Measurements from ENCODE around the gene YY1AP1. TPM values are rescaled to one million over a fixed set of nuclear protein-coding genes. Genes with fewer than 3 reads are reported as not detected.
"Not testable (repeated sequence)": the region's sequence is repeated elsewhere in the genome, so short reads cannot be mapped to it uniquely, and the experiment has no call there.

YY1AP1 gene
- total RNA-seq, 2 donors from 2014 or later: 54.0 to 90.8 TPM

GRCh38 chr1:155669233-155670162, 19.1 kb downstream of the YY1AP1 start:
- H3K36me3 ChIP-seq: peaks cover 97% of the 10 kb centered on the region
- TF ChIP-seq CTCF (IDR thresholded peaks at IDR 0.05): no peak

GRCh38 chr1:155661239-155661638, 27.3 kb downstream of the YY1AP1 start:
- H3K36me3 ChIP-seq: peaks cover 73% of the 10 kb centered on the region

More at GRCh38 chr1:155669233-155670162, 19.1 kb downstream of the YY1AP1 start:
- no peaks in the 10 kb centered on the region for H3K9me3 ChIP-seq
- no peak for DNase-seq (ENCODE audit: low spot score)
- no peak overlapping the region for H3K27ac ChIP-seq
- H3K27me3 ChIP-seq: no peaks in the 10 kb centered on the region
- H3K4me3 ChIP-seq: no peak overlapping the region
- H3K4me1 ChIP-seq: no peaks in the 10 kb centered on the region

GRCh38 chr1:155657463-155657862, 31.1 kb downstream of the YY1AP1 start:
- Histone ChIP-seq H3K36me3 (peaks cover 39% of the 10 kb centered on the region), H3K27me3 (no peaks in the 10 kb centered on the region), H3K4me3 (no peak overlapping the region), H3K4me1 (no peaks in the 10 kb centered on the region), H3K9me3 (no peaks in the 10 kb centered on the region), H3K27ac (no peak overlapping the region)
- DNase-seq (ENCODE audit: low spot score): no peak
- no peak for TF ChIP-seq CTCF (IDR thresholded peaks at IDR 0.05)

More at GRCh38 chr1:155661239-155661638, 27.3 kb downstream of the YY1AP1 start:
- not testable (repeated sequence) for DNase-seq (ENCODE audit: low spot score); H3K27me3 ChIP-seq; H3K27ac ChIP-seq; H3K9me3 ChIP-seq; H3K4me3 ChIP-seq; H3K4me1 ChIP-seq

GRCh38 chr1:155652951-155653350, 35.6 kb downstream of the YY1AP1 start:
- no peaks in the 10 kb centered on the region for H3K36me3 ChIP-seq
- no peak overlapping the region for H3K4me3 ChIP-seq
- no peak overlapping the region for H3K27ac ChIP-seq
- H3K4me1 ChIP-seq: no peaks in the 10 kb centered on the region
- no peak for TF ChIP-seq CTCF (IDR thresholded peaks at IDR 0.05)
- no peak for DNase-seq (ENCODE audit: low spot score)
- H3K27me3 ChIP-seq: no peaks in the 10 kb centered on the region
- H3K9me3 ChIP-seq: no peaks in the 10 kb centered on the region

GRCh38 chr1:155651861-155652661, 36.5 kb downstream of the YY1AP1 start:
- Histone ChIP-seq H3K4me1 (no peaks in the 10 kb centered on the region), H3K4me3 (no peak overlapping the region), H3K27ac (no peak overlapping the region), H3K36me3 (no peaks in the 10 kb centered on the region), H3K9me3 (no peaks in the 10 kb centered on the region), H3K27me3 (no peaks in the 10 kb centered on the region)
- DNase-seq (ENCODE audit: low spot score): no peak
- TF ChIP-seq CTCF (IDR thresholded peaks at IDR 0.05): no peak

GRCh38 chr1:155650231-155650757, 38.3 kb downstream of the YY1AP1 start:
- Histone ChIP-seq H3K36me3 (no peaks in the 10 kb centered on the region), H3K27ac (no peak overlapping the region), H3K4me1 (peaks cover 0 to 8% of the 10 kb centered on the region in 2 donors), H3K9me3 (no peaks in the 10 kb centered on the region), H3K27me3 (no peaks in the 10 kb centered on the region), H3K4me3 (no peak overlapping the region)
- TF ChIP-seq CTCF (IDR thresholded peaks at IDR 0.05): no peak
- no peak for DNase-seq (ENCODE audit: low spot score)
